OCI-LY3 (cell line): ENCODE results near the gene DDIAS.

Experiments used
- CTCF ChIP-seq: fragments of 200-600, 300-600 bp; sonication (generic); IDR thresholded peaks from 2 replicates; pipeline ENCODE4 v1.5.1; 2014; ENCODE audit warnings: antibody characterized with exemption, low read length, low read depth
- EZH2phosphoT487 ChIP-seq: fragments of 200-600 bp; shearing (Covaris generic); IDR thresholded peaks from 2 replicates; pipeline ENCODE4 v1.6.1; 2018; ENCODE audit warnings: antibody characterized with exemption, mixed run types, low read depth

- no peak for TF ChIP-seq CTCF
- no peak for TF ChIP-seq EZH2phosphoT487
These were observed 29.0 kb upstream of the DDIAS start for GRCh38 chr11:82872377-82873150.
